AG10803 (cell line): ENCODE measurements around the gene PARP15.

Source experiments
- DNase-seq: peaks from one replicate; pipeline ENCODE4 v3.0.0; 2010; ENCODE audit warnings: low read depth
- H3K4me3 ChIP-seq: 2 replicates; pipeline ENCODE4 v1.5.1; 2011; ENCODE audit warnings: mild to moderate bottlenecking, low read length, control low read depth
- TF ChIP-seq, protein P1 (sequence below): conservative IDR thresholded peaks from 2 replicates; pipeline ENCODE4 v1.5.1; 2011; ENCODE audit warnings: mild to moderate bottlenecking, low read length, control low read depth, inconsistent platforms

PARP15 gene

DNA sequence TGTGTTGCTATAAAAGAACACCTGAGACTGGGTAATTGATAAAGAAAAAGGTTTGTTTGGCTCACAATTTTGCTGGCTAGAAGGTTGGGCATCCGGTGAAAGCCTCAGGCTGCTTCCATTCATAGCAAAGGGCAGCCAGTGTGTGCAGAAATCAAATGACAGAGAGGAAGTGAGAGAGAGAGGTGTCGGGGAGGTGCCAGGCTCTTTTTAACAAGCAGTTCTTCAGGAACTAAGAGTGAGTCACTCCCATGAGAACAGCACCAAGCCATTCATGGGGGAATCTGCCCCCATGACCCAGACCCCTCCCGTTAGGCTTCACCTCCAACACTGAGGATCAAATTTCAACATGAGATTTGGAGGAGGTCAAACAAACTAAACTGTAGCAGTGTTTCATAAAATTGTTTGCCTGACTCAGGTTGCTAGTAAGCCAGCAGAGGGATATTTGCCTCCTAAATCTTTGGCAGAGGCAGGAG is 4.5 kb upstream of the PARP15 start:
- no peak for DNase-seq
- TF ChIP-seq, protein P1, sequence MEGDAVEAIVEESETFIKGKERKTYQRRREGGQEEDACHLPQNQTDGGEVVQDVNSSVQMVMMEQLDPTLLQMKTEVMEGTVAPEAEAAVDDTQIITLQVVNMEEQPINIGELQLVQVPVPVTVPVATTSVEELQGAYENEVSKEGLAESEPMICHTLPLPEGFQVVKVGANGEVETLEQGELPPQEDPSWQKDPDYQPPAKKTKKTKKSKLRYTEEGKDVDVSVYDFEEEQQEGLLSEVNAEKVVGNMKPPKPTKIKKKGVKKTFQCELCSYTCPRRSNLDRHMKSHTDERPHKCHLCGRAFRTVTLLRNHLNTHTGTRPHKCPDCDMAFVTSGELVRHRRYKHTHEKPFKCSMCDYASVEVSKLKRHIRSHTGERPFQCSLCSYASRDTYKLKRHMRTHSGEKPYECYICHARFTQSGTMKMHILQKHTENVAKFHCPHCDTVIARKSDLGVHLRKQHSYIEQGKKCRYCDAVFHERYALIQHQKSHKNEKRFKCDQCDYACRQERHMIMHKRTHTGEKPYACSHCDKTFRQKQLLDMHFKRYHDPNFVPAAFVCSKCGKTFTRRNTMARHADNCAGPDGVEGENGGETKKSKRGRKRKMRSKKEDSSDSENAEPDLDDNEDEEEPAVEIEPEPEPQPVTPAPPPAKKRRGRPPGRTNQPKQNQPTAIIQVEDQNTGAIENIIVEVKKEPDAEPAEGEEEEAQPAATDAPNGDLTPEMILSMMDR, result no peak
- no peak overlapping the region for H3K4me3 ChIP-seq

DNA sequence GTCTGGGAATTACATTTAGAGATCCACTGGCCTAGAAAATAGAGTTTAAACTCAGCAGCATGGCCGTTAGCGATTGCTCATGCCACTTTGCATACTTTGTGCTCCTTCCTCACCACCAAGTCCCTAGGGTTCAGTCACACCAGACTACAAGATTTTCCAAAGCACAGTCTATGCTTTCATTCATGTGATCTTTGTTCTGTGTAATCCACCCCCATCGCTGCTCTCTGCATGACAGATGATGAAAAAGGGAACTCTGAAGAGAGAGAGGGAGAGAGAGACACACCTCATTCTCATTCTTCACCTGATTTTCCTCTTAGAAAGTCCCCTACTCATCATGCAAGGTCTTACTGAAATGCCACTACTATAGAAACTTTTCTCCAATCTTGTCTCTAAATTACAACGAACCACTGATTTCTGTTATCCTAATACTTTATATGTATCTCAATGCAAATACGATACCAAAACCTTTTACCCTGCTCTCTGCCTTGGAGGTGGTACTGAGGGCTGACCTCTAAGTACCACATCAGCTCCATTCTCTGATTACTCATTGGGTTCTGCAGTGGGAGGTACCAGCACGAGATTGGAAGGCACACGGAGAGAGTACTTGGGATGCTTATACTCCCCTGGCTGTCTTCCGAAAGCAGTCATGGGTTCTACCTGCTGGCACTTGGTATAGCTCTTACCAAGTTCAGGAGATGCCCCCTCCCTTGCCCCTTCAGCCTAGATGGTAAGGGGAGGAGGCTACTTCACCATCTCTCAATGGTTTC is 1.1 kb upstream of the PARP15 start:
- TF ChIP-seq, protein P1, result no peak
- no peak overlapping the region for H3K4me3 ChIP-seq
- DNase-seq, result no peak

DNA sequence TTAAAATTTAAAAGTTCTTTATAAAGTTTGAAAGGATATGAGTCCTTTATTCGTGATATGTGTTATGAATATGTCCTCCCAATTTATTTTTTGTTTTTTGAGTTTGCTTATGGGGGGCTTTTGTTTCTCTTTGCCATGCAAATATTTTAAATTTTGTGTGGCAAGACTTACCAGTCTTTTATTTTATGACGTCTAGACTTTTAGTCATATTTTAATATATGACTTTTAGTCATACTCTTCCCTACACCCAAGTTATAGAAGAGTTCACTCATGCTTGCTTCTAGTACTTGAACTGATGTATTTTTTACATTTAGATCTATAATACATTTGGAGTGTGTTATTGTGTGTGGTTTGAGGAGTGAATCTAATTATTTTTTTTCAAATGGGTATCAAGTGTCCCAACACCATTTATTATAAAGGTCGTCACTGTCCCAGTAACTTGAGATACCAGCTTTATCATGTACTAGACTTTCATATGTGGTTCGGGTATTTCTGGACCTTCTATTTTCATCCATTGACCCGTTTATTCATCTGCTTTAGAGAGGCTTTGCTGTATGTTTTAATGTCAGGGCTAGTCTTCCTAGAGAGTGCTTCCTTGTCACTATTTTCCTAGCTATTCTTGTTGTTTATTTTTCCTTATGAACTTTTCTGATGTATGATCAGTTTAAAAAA is 755 bp downstream of the PARP15 start:
- TF ChIP-seq, protein P1, result no peak
- DNase-seq, result no peak
- H3K4me3 ChIP-seq, result no peak overlapping the region

DNA sequence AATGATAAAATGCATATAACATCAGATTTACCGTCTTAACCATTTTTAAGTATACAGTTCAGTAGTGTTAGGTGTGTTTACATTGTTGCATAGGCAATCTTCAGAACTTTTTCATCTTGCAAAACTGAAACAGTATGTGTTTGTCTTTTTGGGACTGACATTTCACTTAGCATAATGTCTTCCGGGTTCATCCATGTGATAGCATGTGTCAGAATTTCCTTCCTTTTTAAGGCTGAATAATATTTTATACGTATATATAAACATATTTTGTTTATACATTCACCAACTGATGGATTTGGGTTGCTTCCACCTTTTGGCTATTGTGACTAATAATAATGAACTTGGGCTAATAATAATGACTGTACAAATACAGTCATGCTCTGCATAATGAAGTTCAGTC is 3.0 kb downstream of the PARP15 start:
- no peak overlapping the region for H3K4me3 ChIP-seq
- no peak for DNase-seq
- TF ChIP-seq, protein P1, result no peak

DNA sequence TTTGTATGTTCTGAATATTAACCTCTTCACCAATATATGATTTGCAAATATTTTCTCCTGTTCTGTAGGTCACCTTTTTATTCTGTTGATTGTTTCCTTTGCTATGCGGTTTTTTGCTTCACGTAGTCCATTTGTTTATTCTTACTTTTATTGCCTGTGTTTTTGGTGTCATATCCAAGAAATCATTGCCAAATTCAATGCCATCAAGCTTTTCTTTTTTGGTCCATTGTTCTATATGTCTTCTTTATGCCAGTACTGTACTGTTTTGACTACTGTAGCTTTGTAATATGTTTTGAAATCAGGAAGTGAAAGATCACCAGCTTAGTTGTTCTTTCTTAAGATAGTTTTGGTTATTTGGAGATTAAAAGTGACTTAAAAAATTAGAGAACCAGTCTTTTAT is 4.2 kb downstream of the PARP15 start:
- no peak for DNase-seq
- H3K4me3 ChIP-seq, result no peak overlapping the region
- TF ChIP-seq, protein P1, result no peak

DNA sequence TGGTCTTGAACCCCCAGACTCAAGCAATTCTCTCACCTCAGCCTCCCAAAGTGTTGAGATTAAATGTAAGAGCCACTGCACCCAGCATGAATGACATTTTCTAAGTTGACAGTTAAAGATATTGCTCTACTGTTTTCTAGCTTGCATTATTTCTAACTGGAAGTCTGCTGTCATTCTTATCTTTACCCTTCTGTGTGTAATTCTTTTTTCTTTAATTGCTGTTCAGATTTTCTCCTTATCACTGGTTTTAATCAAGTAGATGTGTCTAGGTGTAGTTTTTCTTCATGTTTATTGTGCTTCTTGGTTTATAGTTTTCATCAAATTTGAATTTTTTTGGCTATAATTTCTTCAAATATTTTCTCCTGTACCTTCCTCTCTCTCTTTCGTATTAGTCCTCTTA is 4.9 kb downstream of the PARP15 start:
- TF ChIP-seq, protein P1, result no peak
- no peak for DNase-seq
- H3K4me3 ChIP-seq, result no peak overlapping the region

DNA sequence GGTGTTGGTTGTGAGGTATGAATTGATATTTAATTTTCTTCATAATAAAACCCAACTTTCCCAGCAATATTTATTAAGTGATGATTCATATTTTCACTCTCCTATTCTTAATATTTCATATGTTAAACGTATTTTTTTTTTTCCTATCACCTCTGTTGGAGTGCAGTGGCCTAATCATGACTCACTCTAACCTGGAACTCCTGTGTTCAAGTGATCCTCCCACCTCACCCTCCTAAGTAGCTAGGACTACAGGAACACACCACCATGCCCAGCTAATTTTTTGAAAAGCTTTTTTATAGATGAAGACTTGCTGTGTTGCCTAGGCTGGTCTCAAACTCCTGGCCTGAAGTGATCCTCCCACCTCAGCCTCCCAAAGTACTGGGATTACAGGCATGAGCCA is 8.6 kb downstream of the PARP15 start:
- DNase-seq, result no peak
- TF ChIP-seq, protein P1, result no peak
- no peak overlapping the region for H3K4me3 ChIP-seq
